GM12878 (cell line): ENCODE results near the gene GRHL1.
"Not testable (repeated sequence)": the region's sequence is repeated elsewhere in the genome, so short reads cannot be mapped to it uniquely, and the experiment has no call there.

ENCODE experiments used
- CHD1 ChIP-seq: IDR thresholded peaks from 2 replicates; pipeline ENCODE4 v1.6.1; 2012; ENCODE audit warnings: low read depth, low read length, improper control_type of control experiment
- CREB1 ChIP-seq: IDR thresholded peaks from 2 replicates; pipeline ENCODE4 v1.6.1; 2012; ENCODE audit warnings: low read depth, mild to moderate bottlenecking, inconsistent platforms
- CTCF ChIP-seq, 3 experiments: IDR thresholded peaks in 2 of 3; conservative IDR thresholded peaks in 1 of 3; 2 replicates each; pipeline ENCODE4 v1.5.1; 2011; ENCODE audit warnings: low read depth in 3 of 3, low read length in 3 of 3, mild to moderate bottlenecking in 3 of 3, control low read depth in 2 of 3, moderate library complexity in 2 of 3, inconsistent platforms in 1 of 3, mixed read lengths in 1 of 3; ENCODE audit not compliant: control insufficient read depth in 2 of 3, insufficient read depth in 1 of 3; ENCODE audit errors: extremely low read depth in 1 of 3
- IRF4 ChIP-seq: IDR thresholded peaks from 2 replicates; pipeline ENCODE4 v1.6.1; 2011; ENCODE audit warnings: low read depth, low read length
- JUNB ChIP-seq: IDR thresholded peaks from 2 replicates; pipeline ENCODE4 v1.6.1; 2016; ENCODE audit warnings: antibody characterized with exemption, mild to moderate bottlenecking
- MXI1 ChIP-seq: fragments of 150-350 bp; IDR thresholded peaks from 2 replicates; pipeline ENCODE4 v1.6.1; 2011; ENCODE audit warnings: low read depth, mild to moderate bottlenecking, inconsistent platforms, low read length, improper control_type of control experiment
- RCOR1 ChIP-seq: conservative IDR thresholded peaks from 2 replicates; pipeline ENCODE4 v1.6.1; 2012; ENCODE audit warnings: low read depth, low read length, improper control_type of control experiment
- TAF1 ChIP-seq: IDR thresholded peaks from 2 replicates; pipeline ENCODE4 v1.6.1; 2011; ENCODE audit warnings: mild to moderate bottlenecking, low read depth, low read length, borderline replicate concordance
- YY1 ChIP-seq: IDR thresholded peaks from 2 replicates; pipeline ENCODE4 v1.6.1; 2011; ENCODE audit warnings: low read depth, mild to moderate bottlenecking, low read length
- TF ChIP-seq, protein P1 (sequence below): IDR thresholded peaks from 2 replicates; pipeline ENCODE4 v1.6.1; 2011; ENCODE audit warnings: low read depth, mild to moderate bottlenecking, low read length, moderate library complexity, borderline replicate concordance; ENCODE audit errors: extremely low read depth

GRCh38 chr2:10015376-10015989 is 64.0 kb downstream of the GRHL1 start:
- TF ChIP-seq CHD1; TAF1; JUNB; MXI1; IRF4; CREB1; YY1; RCOR1; CTCF (IDR thresholded peaks at IDR 0.05 in 2 of 3, conservative IDR thresholded peaks at IDR 0.05 in 1 of 3; ENCODE audit: control insufficient read depth in 2 of 3, extremely low read depth in 1 of 3, insufficient read depth in 1 of 3, low read depth in 3 of 3, low read length in 3 of 3): not testable (repeated sequence)
- TF ChIP-seq, protein P1, sequence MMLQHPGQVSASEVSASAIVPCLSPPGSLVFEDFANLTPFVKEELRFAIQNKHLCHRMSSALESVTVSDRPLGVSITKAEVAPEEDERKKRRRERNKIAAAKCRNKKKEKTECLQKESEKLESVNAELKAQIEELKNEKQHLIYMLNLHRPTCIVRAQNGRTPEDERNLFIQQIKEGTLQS: not testable (repeated sequence)
